ENCODE measurements around the gene AK9.

The AK9 gene

GRCh38 chr6:109653264-109653663, 37.7 kb downstream of the AK9 start:
- no peak for DNase-seq
- Histone ChIP-seq H3K4me2 (ENCODE audit: insufficient read depth, low read length) (no peak overlapping the region), H3K27me3 (ENCODE audit: insufficient read depth, low read length, poor library complexity) (no peaks in the 10 kb centered on the region), H3K4me3 (ENCODE audit: low read depth in 1 of 2, low read length in 2 of 2) (no peak overlapping the region), H4K20me1 (ENCODE audit: insufficient read depth, low read length) (no peaks in the 10 kb centered on the region), H3K36me3 (ENCODE audit: insufficient read depth, low read length) (no peaks in the 10 kb centered on the region), H3K9me3 (ENCODE audit: insufficient read depth, low read length, severe bottlenecking) (no peaks in the 10 kb centered on the region), H3K27ac (ENCODE audit: low read length) (no peak overlapping the region), H3K9ac (ENCODE audit: low read depth, low read length) (no peak overlapping the region), H2AFZ (ENCODE audit: low read depth, low read length) (no peak overlapping the region), H3K4me1 (ENCODE audit: insufficient read depth, low read length) (no peaks in the 10 kb centered on the region), H3K79me2 (ENCODE audit: insufficient read depth, low read length) (no peaks in the 10 kb centered on the region)
- no peak for ATAC-seq (ENCODE audit: insufficient read depth, low read depth)
- TF ChIP-seq CTCF (IDR thresholded peaks at IDR 0.05; ENCODE audit: borderline replicate concordance, extremely low read depth, low read length, poor library complexity, severe bottlenecking) (no peak), EZH2 (IDR thresholded peaks at IDR 0.05; ENCODE audit: borderline replicate concordance, low read depth, low read length, severe bottlenecking) (no peak)

GRCh38 chr6:109644131-109644530, 46.9 kb downstream of the AK9 start:
- Histone ChIP-seq H3K36me3 (ENCODE audit: insufficient read depth, low read length) (no peaks in the 10 kb centered on the region), H3K27me3 (ENCODE audit: insufficient read depth, low read length, poor library complexity) (no peaks in the 10 kb centered on the region), H3K27ac (ENCODE audit: low read length) (no peak overlapping the region), H3K4me3 (ENCODE audit: low read depth in 1 of 2, low read length in 2 of 2) (no peak overlapping the region), H2AFZ (ENCODE audit: low read depth, low read length) (no peak overlapping the region), H3K79me2 (ENCODE audit: insufficient read depth, low read length) (no peaks in the 10 kb centered on the region), H3K9me3 (ENCODE audit: insufficient read depth, low read length, severe bottlenecking) (peaks cover 7% of the 10 kb centered on the region), H3K9ac (ENCODE audit: low read depth, low read length) (no peak overlapping the region), H4K20me1 (ENCODE audit: insufficient read depth, low read length) (no peaks in the 10 kb centered on the region), H3K4me2 (ENCODE audit: insufficient read depth, low read length) (no peak overlapping the region), H3K4me1 (ENCODE audit: insufficient read depth, low read length) (no peaks in the 10 kb centered on the region)
- ATAC-seq (ENCODE audit: insufficient read depth, low read depth) (no peak), DNase-seq (no peak)
- TF ChIP-seq CTCF (IDR thresholded peaks at IDR 0.05; ENCODE audit: borderline replicate concordance, extremely low read depth, low read length, poor library complexity, severe bottlenecking) = no peak
- no peak for TF ChIP-seq EZH2 (IDR thresholded peaks at IDR 0.05; ENCODE audit: borderline replicate concordance, low read depth, low read length, severe bottlenecking)

GRCh38 chr6:109632405-109632804, 58.6 kb downstream of the AK9 start:
- Histone ChIP-seq H3K27me3 (ENCODE audit: insufficient read depth, low read length, poor library complexity) (no peaks in the 10 kb centered on the region), H3K79me2 (ENCODE audit: insufficient read depth, low read length) (no peaks in the 10 kb centered on the region), H3K27ac (ENCODE audit: low read length) (no peak overlapping the region), H3K4me2 (ENCODE audit: insufficient read depth, low read length) (no peak overlapping the region), H3K9me3 (ENCODE audit: insufficient read depth, low read length, severe bottlenecking) (no peaks in the 10 kb centered on the region), H2AFZ (ENCODE audit: low read depth, low read length) (no peak overlapping the region), H3K9ac (ENCODE audit: low read depth, low read length) (no peak overlapping the region), H3K36me3 (ENCODE audit: insufficient read depth, low read length) (no peaks in the 10 kb centered on the region), H3K4me3 (ENCODE audit: low read depth in 1 of 2, low read length in 2 of 2) (no peak overlapping the region), H4K20me1 (ENCODE audit: insufficient read depth, low read length) (no peaks in the 10 kb centered on the region), H3K4me1 (ENCODE audit: insufficient read depth, low read length) (no peaks in the 10 kb centered on the region)
- ATAC-seq (ENCODE audit: insufficient read depth, low read depth) (no peak), DNase-seq (no peak)
- TF ChIP-seq EZH2 (IDR thresholded peaks at IDR 0.05; ENCODE audit: borderline replicate concordance, low read depth, low read length, severe bottlenecking) (no peak), CTCF (IDR thresholded peaks at IDR 0.05; ENCODE audit: borderline replicate concordance, extremely low read depth, low read length, poor library complexity, severe bottlenecking) (no peak)

GRCh38 chr6:109631403-109631802, 59.6 kb downstream of the AK9 start:
- H3K4me1 ChIP-seq (ENCODE audit: insufficient read depth, low read length) = no peaks in the 10 kb centered on the region
- H3K36me3 ChIP-seq (ENCODE audit: insufficient read depth, low read length) = no peaks in the 10 kb centered on the region
- H2AFZ ChIP-seq (ENCODE audit: low read depth, low read length) = no peak overlapping the region
- no peak overlapping the region for H3K4me2 ChIP-seq (ENCODE audit: insufficient read depth, low read length)
- no peak for TF ChIP-seq EZH2 (IDR thresholded peaks at IDR 0.05; ENCODE audit: borderline replicate concordance, low read depth, low read length, severe bottlenecking)
- no peak for TF ChIP-seq CTCF (IDR thresholded peaks at IDR 0.05; ENCODE audit: borderline replicate concordance, extremely low read depth, low read length, poor library complexity, severe bottlenecking)
- no peaks in the 10 kb centered on the region for H3K79me2 ChIP-seq (ENCODE audit: insufficient read depth, low read length)
- no peaks in the 10 kb centered on the region for H3K27me3 ChIP-seq (ENCODE audit: insufficient read depth, low read length, poor library complexity)
- H3K27ac ChIP-seq (ENCODE audit: low read length) = no peak overlapping the region
- H3K4me3 ChIP-seq (ENCODE audit: low read depth in 1 of 2, low read length in 2 of 2) = no peak overlapping the region
- ATAC-seq (ENCODE audit: insufficient read depth, low read depth) = no peak
- no peaks in the 10 kb centered on the region for H4K20me1 ChIP-seq (ENCODE audit: insufficient read depth, low read length)
- no peak overlapping the region for H3K9ac ChIP-seq (ENCODE audit: low read depth, low read length)
- H3K9me3 ChIP-seq (ENCODE audit: insufficient read depth, low read length, severe bottlenecking) = no peaks in the 10 kb centered on the region
- no peak for DNase-seq

Data from DND-41 (cell line).